Trophoblast cell (in vitro differentiated cells and primary cell): ENCODE results near the gene NRAS.

Experiments
- DNase-seq, 2 donors: peaks; one replicate each; pipeline ENCODE4 v3.0.0-alpha.2; 2016
- H2AFZ ChIP-seq: 2 replicates; pipeline ENCODE4 v1.6.1; 2013; ENCODE audit warnings: low read length, moderate library complexity, mild to moderate bottlenecking; ENCODE audit not compliant: insufficient read depth, poor library complexity
- H2AK5ac ChIP-seq: 2 replicates; pipeline ENCODE4 v1.6.1; 2013; ENCODE audit warnings: mild to moderate bottlenecking, low read length
- H2BK120ac ChIP-seq: 2 replicates; pipeline ENCODE4 v1.6.1; 2013; ENCODE audit warnings: low read length, mild to moderate bottlenecking, moderate library complexity; ENCODE audit not compliant: insufficient read depth, poor library complexity
- H2BK12ac ChIP-seq: 2 replicates; pipeline ENCODE4 v1.6.1; 2013; ENCODE audit warnings: mild to moderate bottlenecking, low read length, moderate library complexity
- H2BK5ac ChIP-seq: 2 replicates; pipeline ENCODE4 v1.6.1; 2013; ENCODE audit warnings: low read length, low read depth, moderate library complexity, mild to moderate bottlenecking; ENCODE audit not compliant: poor library complexity
- H3K14ac ChIP-seq: 2 replicates; pipeline ENCODE4 v1.6.1; 2013; ENCODE audit warnings: mild to moderate bottlenecking, low read length
- H3K18ac ChIP-seq: 2 replicates; pipeline ENCODE4 v1.6.1; 2013; ENCODE audit warnings: mild to moderate bottlenecking, low read length
- H3K23ac ChIP-seq: 2 replicates; pipeline ENCODE4 v1.6.1; 2013; ENCODE audit warnings: low read length
- H3K27ac ChIP-seq: 2 replicates; pipeline ENCODE4 v1.5.1; 2013; ENCODE audit warnings: low read depth, mild to moderate bottlenecking, inconsistent platforms, low read length, moderate library complexity
- H3K27me3 ChIP-seq: 2 replicates; pipeline ENCODE4 v1.6.1; 2013; ENCODE audit warnings: inconsistent platforms, mild to moderate bottlenecking, low read length, moderate library complexity; ENCODE audit not compliant: insufficient read depth
- H3K36me3 ChIP-seq, 2 experiments: 1 replicate in 1 of 2; 2 replicates in 1 of 2; pipeline ENCODE4 v1.6.1; 2013; ENCODE audit warnings: low read length in 2 of 2, mild to moderate bottlenecking in 2 of 2, moderate library complexity in 1 of 2; ENCODE audit not compliant: insufficient read depth in 2 of 2, control insufficient read depth in 1 of 2
- H3K4ac ChIP-seq: 2 replicates; pipeline ENCODE4 v1.6.1; 2013; ENCODE audit warnings: low read depth, mild to moderate bottlenecking, low read length, moderate library complexity
- H3K4me1 ChIP-seq, 2 experiments: 1 replicate in 1 of 2; 2 replicates in 1 of 2; pipeline ENCODE4 v1.6.1; 2013; ENCODE audit warnings: low read length in 2 of 2, mild to moderate bottlenecking in 2 of 2, moderate library complexity in 1 of 2; ENCODE audit not compliant: insufficient read depth in 2 of 2, control insufficient read depth in 1 of 2
- H3K4me2 ChIP-seq: 2 replicates; pipeline ENCODE4 v1.6.1; 2013; ENCODE audit warnings: inconsistent platforms, mild to moderate bottlenecking, low read length, moderate library complexity
- H3K4me3 ChIP-seq: 2 replicates; pipeline ENCODE4 v1.5.1; 2013; ENCODE audit warnings: mild to moderate bottlenecking, low read depth, low read length, inconsistent platforms
- H3K79me1 ChIP-seq: one replicate; pipeline ENCODE4 v1.6.1; 2013; ENCODE audit warnings: low read length
- H3K79me2 ChIP-seq: 2 replicates; pipeline ENCODE4 v1.6.1; 2013; ENCODE audit warnings: low read length, mild to moderate bottlenecking; ENCODE audit not compliant: control insufficient read depth, insufficient read depth, poor library complexity
- H3K9ac ChIP-seq: 2 replicates; pipeline ENCODE4 v1.6.1; 2013; ENCODE audit warnings: mild to moderate bottlenecking, low read length
- H3K9me3 ChIP-seq: 2 replicates; pipeline ENCODE4 v1.6.1; 2013; ENCODE audit warnings: low read depth, mild to moderate bottlenecking, control low read depth, inconsistent platforms, low read length; ENCODE audit not compliant: insufficient read depth
- H4K12ac ChIP-seq: 2 replicates; pipeline ENCODE4 v1.6.1; 2013; ENCODE audit warnings: low read depth, mild to moderate bottlenecking, low read length, moderate library complexity
- H4K8ac ChIP-seq: 2 replicates; pipeline ENCODE4 v1.6.1; 2013; ENCODE audit warnings: low read depth, mild to moderate bottlenecking, low read length, moderate library complexity
- H4K91ac ChIP-seq: one replicate; pipeline ENCODE4 v1.6.1; 2013; ENCODE audit warnings: low read depth, mild to moderate bottlenecking, low read length, moderate library complexity
- WGBS: extraction: QIAGEN DNeasy Blood & Tissue Kit; methylation state at CpG from one replicate; pipeline ENCODE4 v1.1.7; 2013; ENCODE audit warnings: missing lambda C conversion rate; ENCODE audit not compliant: insufficient read length, insufficient coverage; ENCODE audit errors: extremely low coverage; 5-methylcytosine and 5-hydroxymethylcytosine counted together

NRAS gene

DNA sequence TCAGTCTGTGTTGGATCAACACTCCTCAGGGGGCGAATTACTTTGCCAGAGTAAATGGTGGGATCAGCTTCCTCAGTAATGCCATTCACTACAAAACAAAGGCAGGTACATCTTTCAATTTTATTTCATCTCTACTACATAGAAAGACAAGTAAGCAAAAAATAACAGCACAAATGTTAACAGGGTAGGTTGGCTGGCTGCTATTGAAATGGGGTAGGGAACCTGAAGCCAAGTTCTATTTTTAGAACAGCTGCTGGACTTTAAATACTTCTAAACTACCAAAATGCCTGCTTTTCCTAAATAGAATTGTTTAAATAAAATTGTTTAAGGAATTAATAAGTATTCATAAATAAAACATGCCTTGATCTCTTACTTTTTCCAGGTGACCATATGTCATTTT lies 7.3 kb upstream of the NRAS start:
- Histone ChIP-seq H3K9me3 (no peaks in the 10 kb centered on the region), H4K12ac (no peak overlapping the region), H3K27me3 (no peaks in the 10 kb centered on the region), H3K36me3 (peaks cover 21 to 43% of the 10 kb centered on the region in 2 experiments), H3K18ac (no peak overlapping the region), H3K79me2 (no peaks in the 10 kb centered on the region), H4K91ac (no peak overlapping the region), H3K4me1 (no peaks in the 10 kb centered on the region), H2BK5ac (no peak overlapping the region), H3K79me1 (no peaks in the 10 kb centered on the region), H2BK12ac (no peak overlapping the region), H3K27ac (no peak overlapping the region), H3K23ac (no peak overlapping the region), H3K9ac (no peak overlapping the region), H3K4me3 (no peak overlapping the region), H4K8ac (no peak overlapping the region), H2AK5ac (no peak overlapping the region), H2BK120ac (no peak overlapping the region), H3K4ac (no peak overlapping the region), H3K4me2 (no peak overlapping the region), H2AFZ (no peak overlapping the region), H3K14ac (no peak overlapping the region)
- no peak for DNase-seq
- no CpG with 5 or more reads among the region's 1 CpG for WGBS

DNA sequence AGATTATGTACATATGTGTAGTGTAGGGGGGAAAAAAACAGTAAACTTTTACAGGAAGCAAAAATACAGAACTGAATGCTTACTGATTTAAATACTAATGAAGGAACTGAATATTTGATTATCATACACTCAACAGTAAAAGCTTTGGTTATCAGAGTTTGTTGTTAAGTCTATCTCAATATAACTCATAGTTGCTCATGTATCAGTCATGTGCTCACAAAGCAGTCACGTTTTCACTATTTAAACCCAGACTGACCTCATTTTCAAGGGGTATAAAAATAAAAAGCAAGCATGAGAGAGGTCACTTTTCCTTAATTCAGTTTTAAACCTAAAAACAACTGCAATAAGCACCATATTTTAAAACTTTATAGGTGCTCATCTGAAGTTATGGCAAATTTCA lies 6.9 kb upstream of the NRAS start:
- Histone ChIP-seq H4K91ac (no peak overlapping the region), H3K79me2 (no peaks in the 10 kb centered on the region), H2BK5ac (no peak overlapping the region), H4K12ac (no peak overlapping the region), H3K79me1 (no peaks in the 10 kb centered on the region), H3K4me1 (no peaks in the 10 kb centered on the region), H2BK12ac (no peak overlapping the region), H2AK5ac (no peak overlapping the region), H4K8ac (no peak overlapping the region), H2BK120ac (no peak overlapping the region), H3K9me3 (no peaks in the 10 kb centered on the region), H3K18ac (no peak overlapping the region), H3K27ac (no peak overlapping the region), H3K4me3 (no peak overlapping the region), H3K9ac (no peak overlapping the region), H3K4me2 (no peak overlapping the region), H3K27me3 (no peaks in the 10 kb centered on the region), H3K4ac (no peak overlapping the region), H3K23ac (no peak overlapping the region), H3K14ac (no peak overlapping the region), H3K36me3 (peaks cover 23 to 46% of the 10 kb centered on the region in 2 experiments), H2AFZ (no peak overlapping the region)
- no CpG with 5 or more reads among the region's 1 CpG for WGBS
- no peak for DNase-seq

DNA sequence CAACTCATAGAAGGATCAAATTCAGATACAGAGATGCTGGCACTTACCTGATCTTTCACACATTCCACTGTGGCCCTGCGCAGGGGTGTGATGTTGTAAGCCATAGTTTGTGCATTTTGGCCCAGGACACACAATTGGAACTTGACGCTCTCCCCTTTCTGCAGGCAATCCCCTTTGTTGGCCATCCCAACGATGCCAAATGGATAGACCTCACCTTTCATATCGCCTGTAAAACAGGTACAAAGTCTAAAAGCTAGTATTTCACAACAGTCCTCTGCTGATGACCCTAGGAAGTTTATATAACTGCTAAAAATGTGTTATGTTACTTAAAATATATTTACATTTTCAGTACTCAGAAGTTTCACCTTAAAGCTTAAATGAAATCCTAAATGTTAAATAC lies 3.9 kb upstream of the NRAS start:
- H4K8ac ChIP-seq, result no peak overlapping the region
- WGBS, result no CpG with 5 or more reads among the region's 4 CpGs
- no peak overlapping the region for H2BK5ac ChIP-seq
- peaks cover 21 to 45% of the 10 kb centered on the region in 2 experiments for H3K36me3 ChIP-seq
- no peak overlapping the region for H3K14ac ChIP-seq
- H3K27me3 ChIP-seq, result no peaks in the 10 kb centered on the region
- no peak overlapping the region for H2AFZ ChIP-seq
- no peak overlapping the region for H2BK12ac ChIP-seq
- no peak overlapping the region for H3K9ac ChIP-seq
- H3K4me1 ChIP-seq, result no peaks in the 10 kb centered on the region
- no peak overlapping the region for H3K4me3 ChIP-seq
- no peak overlapping the region for H3K4me2 ChIP-seq
- no peak overlapping the region for H3K18ac ChIP-seq
- no peaks in the 10 kb centered on the region for H3K9me3 ChIP-seq
- no peak for DNase-seq
- H3K23ac ChIP-seq, result no peak overlapping the region
- no peak overlapping the region for H4K12ac ChIP-seq
- no peak overlapping the region for H3K27ac ChIP-seq
- H3K4ac ChIP-seq, result no peak overlapping the region
- H3K79me2 ChIP-seq, result peaks cover 7% of the 10 kb centered on the region
- H2AK5ac ChIP-seq, result no peak overlapping the region
- H2BK120ac ChIP-seq, result no peak overlapping the region
- H3K79me1 ChIP-seq, result peaks cover 4% of the 10 kb centered on the region
- H4K91ac ChIP-seq, result no peak overlapping the region

DNA sequence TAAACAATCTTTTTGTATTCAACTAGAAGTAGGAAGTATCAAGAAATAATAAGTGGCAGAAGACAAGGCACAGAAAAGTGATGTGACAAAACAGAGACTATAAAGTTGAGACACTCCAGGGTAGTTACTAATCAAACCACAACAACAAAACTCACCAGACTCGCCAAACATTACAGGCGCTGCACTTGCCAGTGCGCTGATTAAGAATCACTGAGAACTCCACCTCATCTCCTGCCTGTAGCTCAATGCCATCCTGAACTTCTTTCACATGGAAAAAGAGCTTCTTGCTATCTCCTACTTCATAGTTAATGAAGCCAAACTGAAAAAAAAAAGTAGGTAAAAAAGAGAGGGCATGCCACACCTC lies 2.8 kb upstream of the NRAS start:
- peaks cover 7% of the 10 kb centered on the region for H3K79me2 ChIP-seq
- no peak overlapping the region for H3K27ac ChIP-seq
- no peak overlapping the region for H3K4me3 ChIP-seq
- H3K4me2 ChIP-seq, result no peak overlapping the region
- no peak overlapping the region for H4K91ac ChIP-seq
- H2BK5ac ChIP-seq, result no peak overlapping the region
- H3K27me3 ChIP-seq, result no peaks in the 10 kb centered on the region
- H2AK5ac ChIP-seq, result no peak overlapping the region
- H3K36me3 ChIP-seq, result peaks cover 20 to 38% of the 10 kb centered on the region in 2 experiments
- H4K12ac ChIP-seq, result no peak overlapping the region
- no peak for DNase-seq
- H2AFZ ChIP-seq, result no peak overlapping the region
- H3K79me1 ChIP-seq, result peaks cover 4% of the 10 kb centered on the region
- no peak overlapping the region for H2BK12ac ChIP-seq
- no peak overlapping the region for H3K9ac ChIP-seq
- H3K14ac ChIP-seq, result no peak overlapping the region
- H4K8ac ChIP-seq, result no peak overlapping the region
- no peaks in the 10 kb centered on the region for H3K4me1 ChIP-seq
- H3K4ac ChIP-seq, result no peak overlapping the region
- no peak overlapping the region for H3K23ac ChIP-seq
- no peak overlapping the region for H3K18ac ChIP-seq
- no CpG with 5 or more reads among the region's 3 CpGs for WGBS
- H2BK120ac ChIP-seq, result no peak overlapping the region
- no peaks in the 10 kb centered on the region for H3K9me3 ChIP-seq
